Transverse colon (tissue), 4 donors: Measurements from ENCODE around the gene LMCD1. TPM values are rescaled to one million over a fixed set of nuclear protein-coding genes. Genes with fewer than 3 reads are reported as not detected.

ENCODE experiments used
- DNase-seq: peaks from one replicate; pipeline ENCODE4 v3.0.0-alpha.2; 2019
- H3K27ac ChIP-seq, 4 donors: fragments of 200-600 bp; sonication (generic); 2 replicates each; pipeline ENCODE4 v1.5.1; 2016 to 2018; ENCODE audit warnings: inconsistent platforms in 4 of 4
- H3K27me3 ChIP-seq: fragments of 200-600 bp; sonication (generic); 2 replicates; pipeline ENCODE4 v1.5.1; 2017; ENCODE audit warnings: inconsistent platforms
- H3K36me3 ChIP-seq, 4 donors: fragments of 200-600 bp; sonication (generic); 2 replicates each; pipeline ENCODE4 v1.5.1; 2017 to 2019; ENCODE audit warnings: inconsistent platforms in 4 of 4
- H3K4me1 ChIP-seq, 4 donors: fragments of 200-600 bp; sonication (generic); 2 replicates each; pipeline ENCODE4 v1.5.1; 2017 to 2020; ENCODE audit warnings: inconsistent platforms in 4 of 4
- H3K4me3 ChIP-seq, 4 donors: fragments of 200-600 bp; sonication (generic); 1 replicate in 1 of 4; 2 replicates in 3 of 4; pipeline versions ENCODE4 v1.5.1 to v1.6.1; 2017 to 2019; ENCODE audit warnings: inconsistent platforms in 4 of 4
- H3K9me3 ChIP-seq, 2 donors: fragments of 200-600 bp; sonication (generic); 2 replicates each; pipeline ENCODE4 v1.5.1; 2017 to 2019; ENCODE audit warnings: inconsistent platforms in 2 of 2
- EP300 ChIP-seq: sonication (generic); formaldehyde crosslinking; IDR thresholded peaks from one replicate; pipeline ENCODE4 v1.6.1; 2017; ENCODE audit warnings: antibody characterized with exemption, low read depth
- POLR2A ChIP-seq: fragments of 450-650 bp; IDR thresholded peaks from one replicate; pipeline ENCODE4 v1.6.1; 2016; ENCODE audit warnings: antibody characterized with exemption, mild to moderate bottlenecking, moderate library complexity
- POLR2AphosphoS5 ChIP-seq, 3 donors: sonication (generic); formaldehyde crosslinking; IDR thresholded peaks; one replicate each; pipeline ENCODE4 v1.6.1; 2016; ENCODE audit warnings: antibody characterized with exemption in 3 of 3
- WGBS, 2 donors: methylation state at CpG; one replicate each; pipeline ENCODE4 v1.1.5; 2018; ENCODE audit warnings: low coverage in 1 of 2; 5-methylcytosine and 5-hydroxymethylcytosine counted together
- in situ Hi-C, 4 donors: fragments of 200-750 bp; cut with MboI; loops; one replicate each; pipeline versions ENCODE4 v1.15.0 to v1.15.1; 2017; ENCODE audit warnings: low sequenced_read_pairs in 3 of 4, low pct_ligation_motif_present in 1 of 4, low pct_unique_long_range_greater_than_20kb in 1 of 4
- intact Hi-C: fragments of 100-400 bp; cut with DNase I; formaldehyde crosslinking; loops from one replicate; pipeline ENCODE4 v1.15.1; 2023; ENCODE audit warnings: low total_unique reads
- total RNA-seq, 4 donors: library from RNA; depleted of rRNA; stranded (reverse); fragments of >200 nt; gene quantifications; one replicate each; pipeline ENCODE4 v1.1.0, GENCODE V29; 2016
- TF ChIP-seq, protein P1 (sequence below), 5 experiments: fragments of 200-600 bp in 3 of 5; fragments of 450-650 bp in 2 of 5; sonication (generic) in 3 of 5; IDR thresholded peaks; 1 replicate in 2 of 5; 2 replicates in 3 of 5; pipeline ENCODE4 v1.5.1; 2016 to 2017; ENCODE audit warnings: antibody characterized with exemption in 5 of 5, inconsistent platforms in 3 of 5, mild to moderate bottlenecking in 2 of 5, moderate library complexity in 1 of 5

Gene LMCD1
- total RNA-seq, 4 donors from 2014 or later = 6.7 to 26.6 (median 9.6) TPM

DNA sequence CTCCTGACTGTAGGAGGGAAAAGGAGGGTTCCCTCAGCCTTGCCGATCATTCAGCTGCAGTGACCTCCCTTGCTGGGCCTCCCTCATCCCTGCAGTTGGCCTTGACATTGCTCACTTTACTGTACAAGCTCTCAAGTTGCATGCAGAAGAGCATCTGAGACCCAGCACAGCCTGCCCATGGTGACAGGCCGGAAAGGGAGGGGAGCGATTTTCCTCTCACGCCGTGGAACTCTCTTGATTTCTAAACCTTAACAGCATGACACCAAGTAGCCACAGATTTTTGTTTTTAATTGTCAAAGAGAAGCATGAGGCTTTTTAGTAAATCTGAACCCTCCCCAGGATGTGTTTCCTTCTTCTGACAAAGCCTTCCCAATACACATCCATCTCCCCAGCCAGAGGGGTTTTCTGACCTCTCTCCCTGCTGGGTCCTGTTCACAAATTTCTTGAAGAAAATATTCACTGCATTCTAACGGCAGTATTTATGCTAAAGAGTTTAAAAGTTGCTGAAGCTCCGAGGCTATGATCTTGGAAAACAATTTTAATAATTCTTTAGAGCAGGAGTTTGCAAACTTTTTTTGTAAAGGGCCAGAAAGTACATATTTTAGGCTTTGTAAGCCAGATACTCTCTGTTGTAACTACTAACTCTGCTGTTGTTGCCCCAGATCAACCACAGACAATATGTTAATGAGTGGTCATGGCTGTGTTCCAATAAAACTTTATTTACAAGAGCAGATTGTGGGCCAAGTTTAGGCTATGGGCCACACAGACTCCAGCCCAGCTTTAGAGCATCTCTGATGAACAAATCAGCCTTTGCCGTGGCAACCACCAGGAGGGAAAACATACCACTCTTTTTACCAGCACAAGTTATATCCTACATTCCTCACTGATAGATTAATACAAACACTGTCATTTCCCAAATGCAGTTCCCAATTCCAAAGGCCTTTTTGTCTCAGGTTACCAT, 34.8 kb downstream of the LMCD1 start:
- H3K27me3 ChIP-seq = no peaks in the 10 kb centered on the region
- intact Hi-C loops = no loop called here
- in situ Hi-C loops = no loop called here

DNA sequence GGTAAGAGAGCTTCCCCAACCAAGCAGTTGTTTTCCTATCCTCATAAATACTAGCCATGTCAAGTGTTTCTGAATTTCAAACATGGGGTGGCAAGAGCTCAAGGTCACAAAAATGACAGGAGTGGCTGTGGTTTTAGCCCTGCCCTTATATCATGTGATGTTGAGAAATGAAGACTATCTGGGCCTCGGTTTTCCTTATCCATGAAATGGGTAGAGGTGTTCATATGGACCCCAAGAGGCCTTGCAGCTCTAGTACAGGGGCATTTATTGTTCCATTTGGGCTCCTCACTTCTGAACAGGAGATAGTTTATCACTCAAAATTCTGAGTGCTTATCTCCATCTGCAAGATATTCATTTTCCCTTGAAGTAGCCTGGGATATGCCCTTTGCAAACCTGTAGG, 35.8 kb downstream of the LMCD1 start:
- no peaks in the 10 kb centered on the region for H3K36me3 ChIP-seq
- no peak for DNase-seq
- intact Hi-C loops (no loop called here), in situ Hi-C loops (no loop called here)
- H3K27ac ChIP-seq = no peak overlapping the region
- H3K4me1 ChIP-seq = peaks cover 0 to 2% (median 0%) of the 10 kb centered on the region in 4 donors
- H3K9me3 ChIP-seq = no peaks in the 10 kb centered on the region
- TF ChIP-seq, protein P1, sequence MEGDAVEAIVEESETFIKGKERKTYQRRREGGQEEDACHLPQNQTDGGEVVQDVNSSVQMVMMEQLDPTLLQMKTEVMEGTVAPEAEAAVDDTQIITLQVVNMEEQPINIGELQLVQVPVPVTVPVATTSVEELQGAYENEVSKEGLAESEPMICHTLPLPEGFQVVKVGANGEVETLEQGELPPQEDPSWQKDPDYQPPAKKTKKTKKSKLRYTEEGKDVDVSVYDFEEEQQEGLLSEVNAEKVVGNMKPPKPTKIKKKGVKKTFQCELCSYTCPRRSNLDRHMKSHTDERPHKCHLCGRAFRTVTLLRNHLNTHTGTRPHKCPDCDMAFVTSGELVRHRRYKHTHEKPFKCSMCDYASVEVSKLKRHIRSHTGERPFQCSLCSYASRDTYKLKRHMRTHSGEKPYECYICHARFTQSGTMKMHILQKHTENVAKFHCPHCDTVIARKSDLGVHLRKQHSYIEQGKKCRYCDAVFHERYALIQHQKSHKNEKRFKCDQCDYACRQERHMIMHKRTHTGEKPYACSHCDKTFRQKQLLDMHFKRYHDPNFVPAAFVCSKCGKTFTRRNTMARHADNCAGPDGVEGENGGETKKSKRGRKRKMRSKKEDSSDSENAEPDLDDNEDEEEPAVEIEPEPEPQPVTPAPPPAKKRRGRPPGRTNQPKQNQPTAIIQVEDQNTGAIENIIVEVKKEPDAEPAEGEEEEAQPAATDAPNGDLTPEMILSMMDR (IDR thresholded peaks at IDR 0.05) = no peak
- 56 to 100% methylated on average over 1 of the region's 1 CpG for WGBS, 2 donors
- H3K27me3 ChIP-seq = no peaks in the 10 kb centered on the region
- no peak overlapping the region for H3K4me3 ChIP-seq

More for the DNA sequence above, 34.8 kb downstream of the LMCD1 start:
- WGBS, 2 donors = 85 to 89% methylated on average over 6 to 8 of the region's 8 CpGs
- Histone ChIP-seq H3K27ac (no peak overlapping the region), H3K4me3 (no peak overlapping the region), H3K4me1 (peaks cover 0 to 4% (median 0%) of the 10 kb centered on the region in 4 donors), H3K36me3 (no peaks in the 10 kb centered on the region), H3K9me3 (no peaks in the 10 kb centered on the region)
- DNase-seq = no peak
- TF ChIP-seq EP300 (no peak), POLR2AphosphoS5 (IDR thresholded peaks at IDR 0.05) (no peak), POLR2A (no peak)
- TF ChIP-seq, protein P1 (IDR thresholded peaks at IDR 0.05) = no peak

DNA sequence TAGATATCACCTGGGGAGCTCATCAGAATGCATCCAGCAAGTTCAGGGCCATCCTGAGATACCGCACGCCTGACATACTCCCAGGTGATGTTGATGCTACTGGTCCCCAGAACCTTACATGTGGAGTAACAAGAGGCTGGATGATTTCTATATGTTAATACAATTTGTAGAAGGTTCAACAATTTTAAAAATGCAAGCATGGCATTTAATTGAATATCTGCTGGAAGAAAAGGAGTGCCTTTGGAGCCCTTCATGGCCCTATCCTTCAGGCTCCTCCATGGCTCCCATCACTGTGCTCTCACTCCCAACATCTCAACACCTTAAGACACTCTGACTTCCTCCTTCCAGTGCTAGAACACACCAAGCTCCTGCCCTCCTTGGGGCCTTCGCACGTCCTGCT, 36.6 kb downstream of the LMCD1 start:
- WGBS, 2 donors = 95 to 99% methylated on average over 4 of the region's 4 CpGs
- H3K36me3 ChIP-seq = no peaks in the 10 kb centered on the region
- no peak for DNase-seq
- H3K4me1 ChIP-seq = no peaks in the 10 kb centered on the region
- H3K27me3 ChIP-seq = no peaks in the 10 kb centered on the region
- H3K9me3 ChIP-seq = no peaks in the 10 kb centered on the region
- in situ Hi-C loops = no loop called here
- H3K4me3 ChIP-seq = no peak overlapping the region
- H3K27ac ChIP-seq = no peak overlapping the region
- intact Hi-C loops = no loop called here
- TF ChIP-seq EP300 = no peak

DNA sequence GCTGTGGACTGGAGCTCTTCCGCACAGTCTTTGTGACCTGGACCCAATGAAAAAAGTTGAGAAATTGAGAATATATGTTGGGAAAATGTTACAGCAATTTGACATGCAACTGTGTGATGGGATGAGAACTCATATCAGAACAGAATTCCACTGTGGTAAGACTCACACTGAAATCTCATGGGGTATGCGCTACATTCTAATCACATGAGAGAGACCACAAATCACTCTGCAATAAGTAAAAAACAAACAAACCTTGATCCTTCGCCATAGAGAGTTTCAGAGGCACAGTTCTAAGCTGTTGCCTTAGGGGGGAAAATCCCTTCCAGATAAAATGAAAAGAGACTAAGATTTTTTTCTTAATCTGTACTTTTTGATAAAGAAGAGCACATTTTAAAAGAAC, 37.3 kb downstream of the LMCD1 start:
- intact Hi-C loops (no loop called here), in situ Hi-C loops (no loop called here)
- H3K4me3 ChIP-seq = no peak overlapping the region
- H3K9me3 ChIP-seq = no peaks in the 10 kb centered on the region
- H3K27ac ChIP-seq = no peak overlapping the region
- no peak for TF ChIP-seq POLR2A
- TF ChIP-seq, protein P1 (IDR thresholded peaks at IDR 0.05) = no peak
- no peak for TF ChIP-seq POLR2AphosphoS5 (IDR thresholded peaks at IDR 0.05)
- no peak for TF ChIP-seq EP300
- 91 to 92% methylated on average over 3 of the region's 3 CpGs for WGBS, 2 donors
- no peaks in the 10 kb centered on the region for H3K4me1 ChIP-seq
- no peak for DNase-seq
- H3K27me3 ChIP-seq = no peaks in the 10 kb centered on the region
- H3K36me3 ChIP-seq = no peaks in the 10 kb centered on the region

DNA sequence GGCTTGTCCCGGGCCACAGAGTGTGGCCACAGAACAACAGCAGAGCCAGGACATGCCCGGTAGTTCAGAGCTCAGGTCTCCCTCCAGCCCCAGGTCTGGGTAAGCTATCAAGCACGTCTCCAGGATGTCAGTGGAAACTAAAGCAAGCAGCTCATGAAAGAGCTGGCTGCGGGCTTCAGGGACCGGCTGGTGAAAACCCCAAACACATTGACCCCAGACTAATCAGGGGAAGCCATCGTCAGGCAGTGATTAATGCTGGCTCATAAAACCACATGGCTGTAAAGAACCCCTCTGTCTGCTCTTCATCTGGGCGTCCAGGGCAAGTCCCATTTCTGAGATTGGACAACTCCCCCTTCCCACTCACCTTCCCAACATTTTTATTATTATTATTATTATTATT, 37.8 kb downstream of the LMCD1 start:
- intact Hi-C loops = no loop called here
- in situ Hi-C loops = no loop called here
- 82 to 100% methylated on average over 2 to 7 of the region's 7 CpGs for WGBS, 2 donors

More for the DNA sequence above, 37.8 kb downstream of the LMCD1 start:
- Histone ChIP-seq H3K36me3 (no peaks in the 10 kb centered on the region), H3K9me3 (no peaks in the 10 kb centered on the region), H3K4me3 (no peak overlapping the region), H3K4me1 (no peaks in the 10 kb centered on the region), H3K27me3 (no peaks in the 10 kb centered on the region), H3K27ac (no peak overlapping the region)
- TF ChIP-seq POLR2AphosphoS5 (IDR thresholded peaks at IDR 0.05) (no peak), POLR2A (no peak), EP300 (no peak)
- TF ChIP-seq, protein P1 (IDR thresholded peaks at IDR 0.05) = no peak
- no peak for DNase-seq
